PC-3 (cell line): ENCODE data around the gene FAM114A1.

Source experiments
- CTCF ChIP-seq: fragments of 300-600 bp; sonication (generic); conservative IDR thresholded peaks from 2 replicates; pipeline ENCODE4 v1.5.1; 2017; ENCODE audit warnings: antibody characterized with exemption, low read depth, mild to moderate bottlenecking, low read length
- EZH2 ChIP-seq: fragments of 300-600 bp; sonication (generic); IDR thresholded peaks from one replicate; pipeline ENCODE4 v1.6.1; 2017; ENCODE audit warnings: antibody characterized with exemption, mild to moderate bottlenecking, low read length; ENCODE audit not compliant: unreplicated experiment

GRCh38 chr4:38965866-38966265, 98.3 kb downstream of the FAM114A1 start:
- TF ChIP-seq CTCF, result no peak
- no peak for TF ChIP-seq EZH2
